22Rv1 (cell line): Measurements from ENCODE around the gene OR8B3.
A peak's percentile ranks its signal among the peaks of the same experiment; 100 is the strongest.

Experiments
- H3K27ac ChIP-seq: fragments of 450-650 bp; 2 replicates; pipeline ENCODE4 v1.5.1; 2017
- CTCF ChIP-seq: fragments of 450-650 bp; IDR thresholded peaks from 2 replicates; pipeline ENCODE4 v1.5.1; 2017; ENCODE audit warnings: mild to moderate bottlenecking
- ZFX ChIP-seq: fragments of 450-650 bp; IDR thresholded peaks from 2 replicates; pipeline ENCODE4 v1.6.1; 2017; ENCODE audit warnings: antibody characterized with exemption, borderline replicate concordance

Gene OR8B3

DNA sequence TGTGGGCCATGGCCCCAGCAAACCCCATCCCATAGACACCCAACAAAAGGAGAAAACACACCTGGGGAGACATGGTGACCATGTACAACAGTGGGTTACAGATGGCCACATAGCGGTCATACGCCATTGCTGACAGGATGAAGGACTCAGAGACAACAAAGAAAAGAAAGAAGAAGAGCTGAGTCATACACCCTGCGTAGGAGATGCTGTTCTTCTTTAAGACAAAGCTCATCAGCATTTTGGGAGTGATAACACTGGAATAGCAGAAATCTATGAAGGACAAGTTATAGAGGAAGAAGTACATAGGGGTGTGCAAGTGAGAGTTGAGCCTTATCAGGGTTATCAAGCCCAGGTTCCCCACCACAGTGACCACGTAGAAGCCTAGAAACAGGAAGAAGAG is 41.8 kb upstream of the OR8B3 start:
- no peak overlapping the region for H3K27ac ChIP-seq
- TF ChIP-seq CTCF: no peak
- TF ChIP-seq ZFX: no peak

- no peak for TF ChIP-seq ZFX
- TF ChIP-seq CTCF: no peak
- no peak overlapping the region for H3K27ac ChIP-seq
Observed at GRCh38 chr11:124434699-124435098, 35.9 kb upstream of the OR8B3 start.

GRCh38 chr11:124429599-124429998 is 30.8 kb upstream of the OR8B3 start:
- TF ChIP-seq CTCF (no peak), ZFX (no peak)
- no peak overlapping the region for H3K27ac ChIP-seq

GRCh38 chr11:124424384-124424921 is 25.6 kb upstream of the OR8B3 start, which contains the start of gene OR8B4:
Gene OR8B4 (minus strand): TSS chr11:124424871. CDS start chr11:124424871, 0 bp downstream.
- TF ChIP-seq CTCF (no peak), ZFX (no peak)
- no peak within 1 kb of the TSS for H3K27ac ChIP-seq

GRCh38 chr11:124421043-124421442 is 22.2 kb upstream of the OR8B3 start:
- no peak overlapping the region for H3K27ac ChIP-seq
- TF ChIP-seq ZFX (no peak), CTCF (no peak)

DNA sequence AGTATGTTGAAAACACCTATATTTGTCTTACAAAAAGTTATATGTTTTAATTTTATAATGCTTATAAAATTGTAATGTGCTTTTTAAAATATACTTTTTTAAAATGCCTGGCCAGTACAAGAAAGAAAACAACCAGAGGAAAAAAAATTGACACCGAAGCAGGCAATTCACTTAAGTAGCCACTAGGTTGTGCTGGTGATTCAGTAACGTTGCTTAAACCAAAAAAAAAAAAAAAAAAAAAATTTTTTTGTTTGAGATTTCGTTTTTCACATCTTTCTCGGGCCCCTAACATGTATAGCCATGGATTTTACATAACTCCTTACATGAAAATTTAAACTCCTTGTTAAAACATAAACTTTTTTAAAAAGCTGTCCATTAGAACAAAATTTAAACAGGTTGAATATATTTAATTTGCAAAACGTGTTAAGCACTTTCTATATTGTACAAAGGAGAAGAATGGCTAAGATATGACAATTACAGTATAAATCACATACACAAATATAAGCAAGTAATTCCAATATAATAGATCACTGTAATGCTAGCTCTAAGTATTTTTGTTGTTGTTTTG is 16.6 kb upstream of the OR8B3 start:
- TF ChIP-seq ZFX (no peak), CTCF (peak; percentile 70)
- H3K27ac ChIP-seq: no peak overlapping the region

DNA sequence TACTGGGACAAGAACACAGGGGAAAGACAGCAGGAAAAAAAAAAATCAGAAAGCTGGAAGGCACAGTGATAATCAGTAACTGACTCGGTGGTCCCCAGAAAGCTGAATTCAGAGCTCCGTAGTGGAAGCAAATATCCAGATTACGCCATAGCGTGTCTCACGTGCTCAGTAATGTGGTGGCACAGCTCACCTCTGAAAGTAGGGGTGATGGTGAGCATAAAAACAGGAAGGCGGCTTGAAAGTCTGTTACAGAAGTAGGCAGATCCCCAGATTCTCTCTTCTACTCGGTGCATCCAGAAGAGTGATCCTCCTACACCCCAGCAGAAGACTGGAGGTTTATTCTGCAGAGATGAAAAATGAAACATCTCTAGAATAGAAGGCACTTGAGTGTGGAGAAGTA is 11.1 kb upstream of the OR8B3 start:
- TF ChIP-seq ZFX (no peak), CTCF (no peak)

More for the DNA sequence above, 11.1 kb upstream of the OR8B3 start:
- no peak overlapping the region for H3K27ac ChIP-seq
